GM18498 (cell line): ENCODE data around the gene SERTM1.

ENCODE experiments used
- ATAC-seq: cut with Tn5 transposase; IDR thresholded peaks from one replicate; pipeline ENCODE4 v1.9.1; 2021; ENCODE audit warnings: mild to moderate bottlenecking, moderate library complexity; ENCODE audit not compliant: unreplicated experiment

SERTM1 gene

GRCh38 chr13:36709136-36709890 is 35.5 kb downstream of the SERTM1 start:
- no peak for ATAC-seq

- no peak for ATAC-seq
These were observed 36.6 kb downstream of the SERTM1 start for GRCh38 chr13:36710396-36710795.

- ATAC-seq: no peak
These were observed 38.5 kb downstream of the SERTM1 start for GRCh38 chr13:36712290-36712689.

- no peak for ATAC-seq
These were observed 39.0 kb downstream of the SERTM1 start for GRCh38 chr13:36712770-36713169.

- ATAC-seq: no peak
These were observed 40.1 kb downstream of the SERTM1 start for GRCh38 chr13:36713887-36714286.

GRCh38 chr13:36715841-36716240 is 42.0 kb downstream of the SERTM1 start:
- ATAC-seq: no peak

- no peak for ATAC-seq
These were observed 43.2 kb downstream of the SERTM1 start for GRCh38 chr13:36717017-36717416.

- ATAC-seq: no peak
These were observed 44.2 kb downstream of the SERTM1 start for GRCh38 chr13:36717966-36718545.

GRCh38 chr13:36718686-36719085 is 44.9 kb downstream of the SERTM1 start:
- no peak for ATAC-seq

GRCh38 chr13:36724141-36724540 is 50.3 kb downstream of the SERTM1 start:
- ATAC-seq: no peak

GRCh38 chr13:36725936-36726335 is 52.1 kb downstream of the SERTM1 start:
- no peak for ATAC-seq

GRCh38 chr13:36728006-36728405 is 54.2 kb downstream of the SERTM1 start:
- no peak for ATAC-seq

- no peak for ATAC-seq
These were observed 62.4 kb downstream of the SERTM1 start for GRCh38 chr13:36736119-36736726.

GRCh38 chr13:36737524-36738083 is 63.8 kb downstream of the SERTM1 start:
- ATAC-seq: no peak

GRCh38 chr13:36745436-36745835 is 71.6 kb downstream of the SERTM1 start:
- ATAC-seq: no peak

- ATAC-seq: no peak
These were observed 72.2 kb downstream of the SERTM1 start for GRCh38 chr13:36746051-36746450.
